H1 (cell line): ENCODE measurements around the gene LRRC43. TPM values are rescaled to one million over a fixed set of nuclear protein-coding genes. Genes with fewer than 3 reads are reported as not detected.

Experiments used
- CHD7 ChIP-seq: fragments of 300-600 bp; sonication (generic); IDR thresholded peaks from 2 replicates; pipeline ENCODE4 v1.7.1; 2012; ENCODE audit warnings: low read length, moderate library complexity, mild to moderate bottlenecking, inconsistent platforms; ENCODE audit not compliant: insufficient replicate concordance
- HDAC2 ChIP-seq, 2 experiments: fragments of 300-600 bp in 1 of 2; sonication (generic) in 1 of 2; IDR thresholded peaks; 2 replicates each; pipeline ENCODE4 v1.6.1; 2011 to 2012; ENCODE audit warnings: low read depth in 2 of 2, low read length in 2 of 2, mild to moderate bottlenecking in 2 of 2, moderate library complexity in 2 of 2, borderline replicate concordance in 1 of 2, inconsistent platforms in 1 of 2
- KDM4A ChIP-seq: IDR thresholded peaks from one replicate; pipeline ENCODE4 v1.7.1; 2012; ENCODE audit warnings: low read depth, mild to moderate bottlenecking, moderate library complexity, low read length, inconsistent platforms; ENCODE audit not compliant: severe bottlenecking
- RBBP5 ChIP-seq: IDR thresholded peaks from 2 replicates; pipeline ENCODE4 v1.7.1; 2012; ENCODE audit warnings: low read depth, mild to moderate bottlenecking, inconsistent platforms, low read length, moderate library complexity, borderline replicate concordance
- SAP30 ChIP-seq: fragments of 300-600 bp; sonication (generic); IDR thresholded peaks from 2 replicates; pipeline ENCODE4 v1.7.1; 2012; ENCODE audit warnings: low read length, moderate library complexity, mild to moderate bottlenecking, inconsistent platforms; ENCODE audit not compliant: insufficient read depth, insufficient replicate concordance
- SIN3A ChIP-seq, 2 experiments: IDR thresholded peaks in 1 of 2; conservative IDR thresholded peaks in 1 of 2; 2 replicates each; pipeline ENCODE4 v1.6.1; 2011 to 2012; ENCODE audit warnings: low read length in 2 of 2, improper control_type of control experiment in 1 of 2, low read depth in 1 of 2, mild to moderate bottlenecking in 1 of 2
- SIX5 ChIP-seq: IDR thresholded peaks from 2 replicates; pipeline ENCODE4 v1.6.1; 2011; ENCODE audit warnings: mild to moderate bottlenecking, low read depth, low read length
- TEAD4 ChIP-seq: IDR thresholded peaks from 2 replicates; pipeline ENCODE4 v1.6.1; 2012; ENCODE audit warnings: low read depth, low read length, inconsistent platforms, mixed read lengths
- ZNF274 ChIP-seq: IDR thresholded peaks from 2 replicates; pipeline ENCODE4 v1.7.0; 2012; ENCODE audit warnings: low read length, borderline replicate concordance; ENCODE audit errors: extremely low read depth
- polyA plus RNA-seq, 7 experiments: library from polyadenylated mRNA; depleted of rRNA in 3 of 7; stranded (reverse) in 5 of 7; unstranded in 2 of 7; fragments of >200 nt in 5 of 7; fragments of 200-250 nt in 2 of 7; gene quantifications; 1 replicate in 5 of 7; 2 replicates in 1 of 7; 4 replicates in 1 of 7; pipeline versions ENCODE4 v1.2.1 to v1.2.3, GENCODE V29; 2011 to 2013; ENCODE audit warnings: missing spikeins in 2 of 7, mixed read lengths in 2 of 7
- total RNA-seq: library from RNA; stranded (reverse); fragmentation: NEBNext Ultra II Directional; extraction: Animal tissue kit (Norgen Biotek cat#: 25700); gene quantifications from 2 replicates; pipeline ENCODE4 v1.2.1, GENCODE V29; 2021

Gene LRRC43
- total and polyA plus RNA-seq, 2 of the 8 experiments (the other 6 are each of a cell fraction or from before 2014, with no cell fraction given): 0.35 to 0.44 TPM

GRCh38 chr12:122216445-122216844 lies 33.5 kb downstream of the LRRC43 start (continued):
- TF ChIP-seq CHD7 (no peak), HDAC2 (IDR thresholded peaks at IDR 0.05; ENCODE audit: borderline replicate concordance in 1 of 2, low read depth in 2 of 2, low read length in 2 of 2) (no peak), KDM4A (no peak), SAP30 (no peak), SIN3A (conservative IDR thresholded peaks at IDR 0.05 in 1 of 2, IDR thresholded peaks at IDR 0.05 in 1 of 2; ENCODE audit: low read depth in 1 of 2, low read length in 2 of 2) (no peak), ZNF274 (no peak), TEAD4 (no peak), RBBP5 (no peak), SIX5 (no peak)
- TF ChIP-seq, all 59 proteins: peak for 0
